WTC11 (cell line): ENCODE data around the gene SMARCA4. TPM values are rescaled to one million over a fixed set of nuclear protein-coding genes. Genes with fewer than 3 reads are reported as not detected.

Experiments
- ATAC-seq: fragments of 200-7000 bp; cut with Tn5 transposase; 2 replicates; pipeline ENCODE4 v1.10.0; 2021; ENCODE audit warnings: mild to moderate bottlenecking, moderate library complexity
- CTCF ChIA-PET: fragments of 300-600 bp; sonication (Branson Sonifier 250); formaldehyde crosslinking; loops from one replicate; lab custom pipeline; 2021; ENCODE audit warnings: antibody characterized with exemption; lab: Charles Lee
- POLR2A ChIA-PET: fragments of 350-600 bp; sonication (Branson Sonifier 250); formaldehyde crosslinking; loops from one replicate; lab custom pipeline; 2021; ENCODE audit warnings: antibody characterized with exemption; lab: Charles Lee
- DNase-seq: peaks from one replicate; pipeline ENCODE4 v3.0.0; 2021; ENCODE audit warnings: low spot score
- H3K27ac Mint-ChIP-seq: 2 replicates; pipeline ENCODE4 v1.8.0; 2021; ENCODE audit warnings: mixed read lengths
- H3K27me3 Mint-ChIP-seq: 2 replicates; pipeline ENCODE4 v1.8.0; 2021; ENCODE audit warnings: low read depth, mild to moderate bottlenecking, moderate library complexity, mixed read lengths
- H3K36me3 Mint-ChIP-seq: 2 replicates; pipeline ENCODE4 v1.8.0; 2021; ENCODE audit warnings: mixed read lengths
- H3K4me1 Mint-ChIP-seq: 2 replicates; pipeline ENCODE4 v1.8.0; 2022; ENCODE audit warnings: mixed read lengths
- H3K4me3 Mint-ChIP-seq: 2 replicates; pipeline ENCODE4 v1.8.0; 2021; ENCODE audit warnings: mild to moderate bottlenecking, moderate library complexity, mixed read lengths
- H3K9me3 Mint-ChIP-seq: 2 replicates; pipeline ENCODE4 v1.8.0; 2021; ENCODE audit warnings: mixed read lengths
- ARID4B ChIP-seq: sonication (generic); formaldehyde crosslinking; IDR thresholded peaks from 2 replicates; pipeline ENCODE4 v1.8.0; 2023; ENCODE audit warnings: missing genetic modification reagents, mild to moderate bottlenecking, borderline replicate concordance
- CBFB ChIP-seq: sonication (generic); formaldehyde crosslinking; IDR thresholded peaks from 2 replicates; pipeline ENCODE4 v1.8.1; 2022; ENCODE audit warnings: mild to moderate bottlenecking, low read depth, missing genetic modification reagents
- CREM ChIP-seq: sonication (generic); formaldehyde crosslinking; IDR thresholded peaks from 2 replicates; pipeline ENCODE4 v1.8.1; 2022; ENCODE audit warnings: mild to moderate bottlenecking, missing genetic modification reagents, moderate library complexity
- ELF4 ChIP-seq: sonication (generic); formaldehyde crosslinking; IDR thresholded peaks from 2 replicates; pipeline ENCODE4 v1.8.1; 2022; ENCODE audit warnings: low read depth, mild to moderate bottlenecking, moderate library complexity, missing genetic modification reagents
- GABPB1 ChIP-seq: sonication (generic); formaldehyde crosslinking; IDR thresholded peaks from 2 replicates; pipeline ENCODE4 v1.8.1; 2023; ENCODE audit warnings: mild to moderate bottlenecking, missing genetic modification reagents
- IRF2 ChIP-seq: sonication (generic); formaldehyde crosslinking; IDR thresholded peaks from 2 replicates; pipeline ENCODE4 v1.8.0; 2022; ENCODE audit warnings: low read depth, missing genetic modification reagents, borderline replicate concordance
- MLX ChIP-seq: sonication (generic); formaldehyde crosslinking; IDR thresholded peaks from 2 replicates; pipeline ENCODE4 v1.8.1; 2023; ENCODE audit warnings: mild to moderate bottlenecking, missing genetic modification reagents, moderate library complexity
- PRDM15 ChIP-seq: sonication (generic); formaldehyde crosslinking; IDR thresholded peaks from 2 replicates; pipeline ENCODE4 v1.8.0; 2022; ENCODE audit warnings: missing genetic modification reagents
- RELA ChIP-seq: sonication (generic); formaldehyde crosslinking; IDR thresholded peaks from 2 replicates; pipeline ENCODE4 v1.8.1; 2022; ENCODE audit warnings: missing genetic modification reagents, mild to moderate bottlenecking, borderline replicate concordance
- SP1 ChIP-seq: sonication (generic); formaldehyde crosslinking; conservative IDR thresholded peaks from 2 replicates; pipeline ENCODE4 v1.8.1; 2022; ENCODE audit warnings: missing genetic modification reagents
- TCF7 ChIP-seq: sonication (generic); formaldehyde crosslinking; IDR thresholded peaks from 2 replicates; pipeline ENCODE4 v1.8.0; 2022; ENCODE audit warnings: mild to moderate bottlenecking, low read depth, missing genetic modification reagents, moderate library complexity
- TEAD1 ChIP-seq: sonication (generic); formaldehyde crosslinking; IDR thresholded peaks from 2 replicates; pipeline ENCODE4 v1.8.0; 2022; ENCODE audit warnings: mild to moderate bottlenecking, missing genetic modification reagents
- ZNF281 ChIP-seq: sonication (generic); formaldehyde crosslinking; IDR thresholded peaks from 2 replicates; pipeline ENCODE4 v1.8.0; 2023; ENCODE audit warnings: mild to moderate bottlenecking, missing genetic modification reagents
- ZNF396 ChIP-seq: fragments of 250-450 bp; sonication (Bioruptor Pico); IDR thresholded peaks from 2 replicates; pipeline ENCODE4 v1.8.0; 2021; ENCODE audit warnings: mild to moderate bottlenecking, moderate library complexity, borderline replicate concordance
- ZNF532 ChIP-seq: fragments of 250-450 bp; sonication (Bioruptor Pico); IDR thresholded peaks from 2 replicates; pipeline ENCODE4 v1.9.0; 2021; ENCODE audit warnings: mild to moderate bottlenecking, borderline replicate concordance
- total RNA-seq: library from RNA; stranded (reverse); gene quantifications from 3 replicates; pipeline ENCODE4 v1.2.3, GENCODE V29; 2021
- TF ChIP-seq, protein P1 (sequence below): sonication (generic); formaldehyde crosslinking; IDR thresholded peaks from 2 replicates; pipeline ENCODE4 v1.8.0; 2022; ENCODE audit warnings: mild to moderate bottlenecking, missing genetic modification reagents
- TF ChIP-seq, protein P2 (sequence below): sonication (generic); formaldehyde crosslinking; IDR thresholded peaks from 2 replicates; pipeline ENCODE4 v1.8.1; 2023; ENCODE audit warnings: mild to moderate bottlenecking, missing genetic modification reagents, moderate library complexity

Gene SMARCA4
- total RNA-seq, 1 experiment from 2014 or later: 295 TPM

- DNase-seq: no peak
- no peaks in the 10 kb centered on the region for H3K27me3 Mint-ChIP-seq
- ATAC-seq: no peak
- H3K9me3 Mint-ChIP-seq: no peaks in the 10 kb centered on the region
- H3K4me3 Mint-ChIP-seq: no peak overlapping the region
- POLR2A ChIA-PET: no interaction called here
- CTCF ChIA-PET: no interaction called here
- H3K27ac Mint-ChIP-seq: no peak overlapping the region
- no peaks in the 10 kb centered on the region for H3K4me1 Mint-ChIP-seq
- TF ChIP-seq RELA (CRISPR knock-in tag) (no peak), TEAD1 (CRISPR knock-in tag) (no peak), ZNF281 (CRISPR knock-in tag) (no peak), ZNF396 (no peak), ARID4B (no peak), SP1 (CRISPR knock-in tag) (no peak), GABPB1 (CRISPR knock-in tag) (no peak), CREM (CRISPR knock-in tag) (no peak), CBFB (no peak), PRDM15 (CRISPR knock-in tag) (no peak)
- TF ChIP-seq, protein P1, sequence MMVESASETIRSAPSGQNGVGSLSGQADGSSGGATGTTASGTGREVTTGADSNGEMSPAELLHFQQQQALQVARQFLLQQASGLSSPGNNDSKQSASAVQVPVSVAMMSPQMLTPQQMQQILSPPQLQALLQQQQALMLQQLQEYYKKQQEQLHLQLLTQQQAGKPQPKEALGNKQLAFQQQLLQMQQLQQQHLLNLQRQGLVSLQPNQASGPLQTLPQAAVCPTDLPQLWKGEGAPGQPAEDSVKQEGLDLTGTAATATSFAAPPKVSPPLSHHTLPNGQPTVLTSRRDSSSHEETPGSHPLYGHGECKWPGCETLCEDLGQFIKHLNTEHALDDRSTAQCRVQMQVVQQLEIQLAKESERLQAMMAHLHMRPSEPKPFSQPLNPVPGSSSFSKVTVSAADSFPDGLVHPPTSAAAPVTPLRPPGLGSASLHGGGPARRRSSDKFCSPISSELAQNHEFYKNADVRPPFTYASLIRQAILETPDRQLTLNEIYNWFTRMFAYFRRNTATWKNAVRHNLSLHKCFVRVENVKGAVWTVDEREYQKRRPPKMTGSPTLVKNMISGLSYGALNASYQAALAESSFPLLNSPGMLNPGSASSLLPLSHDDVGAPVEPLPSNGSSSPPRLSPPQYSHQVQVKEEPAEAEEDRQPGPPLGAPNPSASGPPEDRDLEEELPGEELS (CRISPR knock-in tag): no peak
- H3K36me3 Mint-ChIP-seq: peaks cover 77% of the 10 kb centered on the region
Measured at GRCh38 chr19:11033251-11033650, 72.4 kb downstream of the SMARCA4 start.

DNA sequence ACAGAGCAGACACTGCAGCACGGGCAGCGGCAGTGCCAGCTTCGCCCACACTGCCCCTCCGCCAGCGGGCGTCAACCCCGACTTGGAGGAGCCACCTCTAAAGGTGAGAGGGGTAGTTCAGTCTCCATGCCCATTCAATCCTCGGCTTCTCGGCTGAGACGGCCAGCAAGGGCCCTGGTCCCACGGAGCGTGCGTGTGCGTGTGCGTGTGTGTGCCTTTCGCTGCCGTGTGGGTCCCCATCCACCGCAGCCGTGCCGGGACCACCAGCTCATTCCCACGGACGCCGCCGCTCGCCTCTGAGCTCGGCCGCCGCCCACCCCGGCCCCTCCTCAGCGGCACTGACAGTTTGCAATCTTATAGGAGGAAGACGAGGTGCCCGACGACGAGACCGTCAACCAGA is 72.9 kb downstream of the SMARCA4 start:
- Mint-ChIP-seq H3K4me3 (no peak overlapping the region), H3K27me3 (no peaks in the 10 kb centered on the region)
- TF ChIP-seq TCF7 (CRISPR knock-in tag): no peak
- no peak for TF ChIP-seq ZNF532
- TF ChIP-seq, protein P2, sequence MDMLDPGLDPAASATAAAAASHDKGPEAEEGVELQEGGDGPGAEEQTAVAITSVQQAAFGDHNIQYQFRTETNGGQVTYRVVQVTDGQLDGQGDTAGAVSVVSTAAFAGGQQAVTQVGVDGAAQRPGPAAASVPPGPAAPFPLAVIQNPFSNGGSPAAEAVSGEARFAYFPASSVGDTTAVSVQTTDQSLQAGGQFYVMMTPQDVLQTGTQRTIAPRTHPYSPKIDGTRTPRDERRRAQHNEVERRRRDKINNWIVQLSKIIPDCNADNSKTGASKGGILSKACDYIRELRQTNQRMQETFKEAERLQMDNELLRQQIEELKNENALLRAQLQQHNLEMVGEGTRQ (CRISPR knock-in tag): no peak
- no peak for TF ChIP-seq MLX (CRISPR knock-in tag)
- no peak for TF ChIP-seq IRF2 (CRISPR knock-in tag)
- TF ChIP-seq ELF4 (CRISPR knock-in tag): no peak

More for the DNA sequence above, 72.9 kb downstream of the SMARCA4 start:
- H3K27ac Mint-ChIP-seq: no peak overlapping the region
- ATAC-seq: no peak
- CTCF ChIA-PET: interaction anchor here (0.5 kb wide), 1 partner anchor 170 kb away, joined by 4 read pairs; no protein-coding TSS in a partner anchor
- peaks cover 78% of the 10 kb centered on the region for H3K36me3 Mint-ChIP-seq
- no peak for DNase-seq
- POLR2A ChIA-PET: no interaction called here
- H3K4me1 Mint-ChIP-seq: no peaks in the 10 kb centered on the region
- H3K9me3 Mint-ChIP-seq: no peaks in the 10 kb centered on the region
